Measurements from ENCODE around the gene C5orf52.

- TF ChIP-seq CTCF (conservative IDR thresholded peaks at IDR 0.05; ENCODE audit: low read depth, low read length) (no peak), EZH2phosphoT487 (IDR thresholded peaks at IDR 0.05; ENCODE audit: borderline replicate concordance, low read length) (no peak)
Measured at GRCh38 chr5:157658893-157659292, 12.4 kb upstream of the C5orf52 start.
